ENCODE data around the gene KLHL2.
"Not testable (repeated sequence)": the region's sequence is repeated elsewhere in the genome, so short reads cannot be mapped to it uniquely, and the experiment has no call there.

The KLHL2 gene

DNA sequence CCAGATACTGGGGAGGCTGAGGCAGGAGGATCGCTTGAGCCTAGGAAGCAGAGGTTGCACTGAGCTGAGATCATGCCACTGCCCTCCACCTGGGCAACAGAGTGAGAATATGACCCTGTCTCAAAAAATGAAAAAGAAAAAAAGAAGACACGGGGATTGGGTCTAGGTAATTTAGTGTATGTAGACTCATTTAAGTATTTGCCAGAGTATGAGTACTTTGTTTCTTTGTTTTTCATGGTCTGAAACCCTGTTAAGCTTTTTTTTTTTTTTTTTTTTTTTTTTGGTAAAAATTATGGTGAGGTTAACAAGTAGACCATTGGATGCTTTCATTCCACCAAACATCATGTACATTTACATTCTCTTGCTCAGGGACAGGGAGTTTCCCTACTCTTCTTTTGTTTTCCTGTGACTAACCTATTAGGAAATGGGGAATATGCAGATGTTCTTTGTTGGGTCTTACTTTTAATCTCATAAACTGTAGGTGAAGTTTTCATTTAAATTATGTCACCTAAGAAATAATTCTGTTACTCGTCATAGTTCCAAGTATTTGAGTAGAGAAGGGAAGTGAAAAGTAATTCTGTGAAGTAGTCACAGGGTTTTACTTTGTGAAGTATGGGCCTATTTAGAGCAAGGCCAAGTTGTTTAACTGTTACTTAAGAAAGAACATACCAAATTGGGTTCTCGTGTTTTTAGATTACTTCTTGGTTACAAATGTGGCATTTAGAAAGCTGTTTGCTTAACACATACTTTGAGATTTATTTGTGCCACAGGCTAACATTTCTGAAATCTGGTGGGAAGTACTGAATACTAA is 25.5 kb downstream of the KLHL2 start:
- in situ Hi-C loops (cut with MboI; ENCODE audit: low sequenced_read_pairs): not testable (repeated sequence)

- in situ Hi-C loops (cut with MboI; ENCODE audit: low sequenced_read_pairs): no loop called here
Measured at GRCh38 chr4:165234766-165235165, 27.4 kb downstream of the KLHL2 start.

- in situ Hi-C loops (cut with MboI; ENCODE audit: low sequenced_read_pairs): not testable (repeated sequence)
Measured at GRCh38 chr4:165236852-165237251, 29.5 kb downstream of the KLHL2 start.

DNA sequence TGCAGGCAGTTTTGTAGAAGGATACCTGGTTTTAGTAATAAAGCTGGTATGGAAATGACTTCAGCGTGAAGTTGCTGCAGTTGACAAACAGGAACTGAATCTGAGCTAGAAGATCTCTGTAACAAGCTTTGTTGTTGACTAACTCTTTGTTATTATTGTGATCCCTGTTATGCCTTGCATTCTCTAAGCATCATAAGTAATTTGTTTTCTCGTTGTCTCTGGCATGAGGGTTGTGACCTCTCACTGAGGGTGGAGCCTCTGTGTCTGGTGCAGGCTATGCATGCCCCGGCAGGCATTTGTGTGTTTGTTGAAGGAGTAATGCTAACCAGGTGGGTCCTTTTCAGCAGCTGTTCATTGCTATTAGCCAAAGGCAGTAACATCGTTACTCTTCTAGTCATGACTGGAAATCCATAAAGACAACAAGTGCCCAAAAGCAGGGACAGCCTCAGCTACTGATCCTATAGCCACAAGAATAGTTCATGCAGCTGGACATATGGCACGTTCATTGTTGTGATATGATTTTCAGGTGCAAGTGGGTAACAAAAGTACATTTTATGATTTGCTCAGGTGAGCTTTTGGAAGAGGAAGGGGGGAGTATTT is 30.8 kb downstream of the KLHL2 start:
- in situ Hi-C loops (cut with MboI; ENCODE audit: low sequenced_read_pairs): not testable (repeated sequence)

GRCh38 chr4:165240761-165241160 is 33.4 kb downstream of the KLHL2 start:
- in situ Hi-C loops (cut with MboI; ENCODE audit: low sequenced_read_pairs): not testable (repeated sequence)

GRCh38 chr4:165244148-165244547 is 36.8 kb downstream of the KLHL2 start:
- in situ Hi-C loops (cut with MboI; ENCODE audit: low sequenced_read_pairs): not testable (repeated sequence)

- in situ Hi-C loops (cut with MboI; ENCODE audit: low sequenced_read_pairs): not testable (repeated sequence)
Measured at GRCh38 chr4:165244587-165245186, 37.3 kb downstream of the KLHL2 start.

DNA sequence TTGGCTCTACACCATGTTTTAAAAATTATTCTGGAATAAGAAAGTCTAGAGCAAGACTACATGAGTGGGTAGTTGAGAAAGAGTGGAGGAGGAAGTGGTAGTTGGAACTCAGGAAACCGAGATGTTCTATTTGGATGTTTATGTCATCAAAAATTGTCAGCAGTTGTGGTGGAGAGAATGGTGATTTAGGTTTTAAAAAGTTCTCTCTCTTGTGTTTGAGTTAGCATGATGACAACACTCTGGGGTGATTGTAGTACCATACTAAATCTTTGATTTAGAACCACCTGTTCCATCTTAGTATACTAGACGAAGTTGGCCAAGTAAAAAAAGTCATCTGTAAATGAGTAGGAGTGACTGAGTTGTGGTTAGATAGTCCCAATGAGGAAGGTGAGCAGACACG is 40.7 kb downstream of the KLHL2 start:
- in situ Hi-C loops (cut with MboI; ENCODE audit: low sequenced_read_pairs): no loop called here

DNA sequence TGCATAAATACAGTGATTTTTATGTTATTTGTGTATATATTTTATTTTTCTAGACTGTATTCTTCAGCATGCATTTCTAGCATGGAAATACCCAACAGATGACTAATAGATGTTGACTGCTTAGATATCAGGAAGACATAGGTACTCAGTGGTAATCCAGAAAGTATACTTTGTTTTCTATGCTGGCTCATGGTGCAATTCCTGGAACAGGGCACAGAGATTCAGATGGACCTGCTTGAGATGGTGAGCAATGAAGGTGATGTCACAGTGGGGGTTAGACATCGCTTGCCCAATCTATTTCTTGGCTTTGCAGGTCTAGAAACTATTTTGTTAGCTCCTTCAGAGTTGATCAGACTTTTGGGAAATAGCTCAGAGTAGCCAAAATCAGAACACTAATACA is 41.5 kb downstream of the KLHL2 start:
- in situ Hi-C loops (cut with MboI; ENCODE audit: low sequenced_read_pairs): not testable (repeated sequence)

DNA sequence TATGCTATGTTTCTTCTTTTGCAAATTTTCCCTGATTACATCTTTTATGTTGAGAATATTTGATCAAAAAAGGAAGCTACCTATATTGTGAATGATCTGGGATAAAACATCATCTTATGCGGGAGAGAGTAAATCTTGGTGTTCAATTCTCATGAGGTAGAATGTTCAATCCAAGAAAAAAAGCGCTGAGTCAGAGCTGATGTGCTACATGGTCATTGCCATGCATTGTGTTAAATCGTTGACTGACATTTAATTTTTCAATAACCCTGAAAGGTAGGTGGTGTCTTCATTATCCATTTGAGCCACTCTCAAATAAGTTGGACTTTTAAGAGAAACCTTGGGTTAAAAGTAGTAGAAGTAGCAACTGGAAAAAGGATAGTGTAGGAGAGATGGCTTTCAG is 47.4 kb downstream of the KLHL2 start:
- in situ Hi-C loops (cut with MboI; ENCODE audit: low sequenced_read_pairs): not testable (repeated sequence)

- in situ Hi-C loops (cut with MboI; ENCODE audit: low sequenced_read_pairs): not testable (repeated sequence)
Measured at GRCh38 chr4:165255439-165255838, 48.1 kb downstream of the KLHL2 start.

- in situ Hi-C loops (cut with MboI; ENCODE audit: low sequenced_read_pairs): not testable (repeated sequence)
Measured at GRCh38 chr4:165256074-165256659, 48.8 kb downstream of the KLHL2 start.

DNA sequence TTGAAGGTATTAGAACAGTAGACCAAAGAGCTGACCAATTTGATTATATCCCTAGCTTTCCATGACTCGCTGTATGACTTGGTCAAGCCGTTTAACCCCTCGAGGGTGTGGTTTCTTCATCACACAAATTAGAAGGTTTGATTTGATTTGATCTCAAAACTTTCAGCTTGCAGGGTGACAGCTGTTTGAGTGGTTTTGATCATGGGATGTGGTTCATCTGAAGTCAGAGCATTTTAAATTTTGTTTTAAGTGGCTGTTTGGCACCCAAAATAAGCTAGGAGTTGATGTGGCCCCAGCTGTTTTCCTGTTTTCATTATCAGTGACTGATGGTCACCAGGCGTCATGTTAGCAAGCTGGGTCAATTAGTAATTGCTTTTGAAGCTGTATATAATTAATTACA is 52.4 kb downstream of the KLHL2 start:
- in situ Hi-C loops (cut with MboI; ENCODE audit: low sequenced_read_pairs): not testable (repeated sequence)

DNA sequence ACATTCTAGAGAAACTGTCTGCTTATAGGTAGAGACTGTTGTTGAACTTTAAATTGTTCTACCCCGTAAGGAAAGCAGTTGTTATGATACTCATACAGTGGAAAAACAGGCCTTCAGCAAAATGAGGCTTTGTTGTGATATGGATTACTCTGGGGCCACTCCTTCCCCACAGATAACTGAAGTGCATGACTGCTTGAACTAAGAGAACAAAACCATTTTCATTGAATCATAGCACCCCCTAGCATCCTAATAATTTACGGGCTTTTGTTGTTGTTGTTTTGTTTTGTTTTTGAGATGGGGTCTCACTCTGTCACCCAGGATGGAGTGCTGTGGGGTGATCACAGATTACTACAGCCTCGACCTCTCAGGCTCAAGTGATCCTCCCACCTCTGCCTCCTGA is 54.9 kb downstream of the KLHL2 start:
- in situ Hi-C loops (cut with MboI; ENCODE audit: low sequenced_read_pairs): not testable (repeated sequence)

DNA sequence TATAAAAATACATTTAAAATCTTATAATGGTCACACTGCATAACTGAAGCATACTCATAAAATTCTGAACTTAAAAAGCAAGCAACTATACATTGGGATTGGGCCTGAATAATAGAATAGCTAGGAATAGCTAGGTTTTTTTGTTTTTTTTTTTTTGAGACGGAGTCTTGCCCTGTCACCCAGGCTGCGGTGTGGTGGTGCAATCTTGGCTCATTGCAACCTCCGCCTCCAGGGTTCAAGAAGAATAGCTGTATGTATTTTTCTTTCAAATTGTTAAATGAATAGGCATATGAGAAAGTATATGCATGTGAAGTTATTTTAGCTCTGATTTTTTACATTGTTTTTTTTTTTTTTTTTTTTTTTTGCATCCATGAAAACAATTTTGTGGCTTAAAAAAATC is 56.1 kb downstream of the KLHL2 start:
- in situ Hi-C loops (cut with MboI; ENCODE audit: low sequenced_read_pairs): not testable (repeated sequence)

- in situ Hi-C loops (cut with MboI; ENCODE audit: low sequenced_read_pairs): not testable (repeated sequence)
Measured at GRCh38 chr4:165269931-165270330, 62.6 kb downstream of the KLHL2 start.

GRCh38 chr4:165273443-165273842 is 66.1 kb downstream of the KLHL2 start:
- in situ Hi-C loops (cut with MboI; ENCODE audit: low sequenced_read_pairs): not testable (repeated sequence)

DNA sequence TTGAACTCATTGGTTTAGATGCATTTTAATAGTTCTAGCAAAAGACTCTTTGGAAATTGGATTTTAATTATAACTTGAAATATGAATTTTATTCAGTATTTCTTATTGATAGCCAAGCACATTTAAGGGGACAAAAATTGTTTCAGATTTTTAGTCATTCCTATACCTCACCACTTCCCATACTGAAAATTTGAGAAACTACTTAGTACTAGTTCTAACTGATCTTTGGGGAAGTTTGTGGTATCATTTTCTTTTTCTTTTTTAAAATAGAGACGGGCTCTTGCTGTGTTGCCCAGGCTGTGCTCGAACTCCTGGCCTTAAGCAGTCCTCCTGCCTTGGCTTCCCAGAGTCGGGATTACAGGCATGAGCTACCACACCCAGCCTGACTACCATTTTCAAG is 68.0 kb downstream of the KLHL2 start:
- in situ Hi-C loops (cut with MboI; ENCODE audit: low sequenced_read_pairs): not testable (repeated sequence)

- in situ Hi-C loops (cut with MboI; ENCODE audit: low sequenced_read_pairs): not testable (repeated sequence)
Measured at GRCh38 chr4:165279531-165279930, 72.2 kb downstream of the KLHL2 start.

DNA sequence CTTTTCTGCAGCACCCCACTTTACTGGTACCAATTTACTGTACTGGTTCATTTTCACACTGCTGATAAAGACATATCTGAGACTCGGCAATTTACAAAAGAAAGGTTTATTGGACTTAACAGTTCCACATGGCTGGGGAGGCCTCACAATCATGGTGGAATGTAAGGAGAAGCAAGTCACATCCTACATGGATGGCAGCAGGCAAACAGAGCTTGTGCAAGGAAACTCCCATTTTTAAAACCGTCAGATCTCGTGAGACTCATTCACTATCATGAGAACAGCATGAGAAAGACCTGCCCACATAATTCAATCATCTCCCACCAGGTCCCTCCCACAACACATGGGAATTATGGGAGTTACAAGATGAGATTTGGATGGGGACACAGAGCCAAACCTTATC is 77.3 kb downstream of the KLHL2 start:
- in situ Hi-C loops (cut with MboI; ENCODE audit: low sequenced_read_pairs): not testable (repeated sequence)

GRCh38 chr4:165286619-165287340 is 79.4 kb downstream of the KLHL2 start:
- in situ Hi-C loops (cut with MboI; ENCODE audit: low sequenced_read_pairs): not testable (repeated sequence)

Measured in HL-60/S4 treated with retinoic acid at 250 ng/mL for 4 days and 3 days (cell line).